ENCODE data around the gene NFASC.

Gene NFASC

DNA sequence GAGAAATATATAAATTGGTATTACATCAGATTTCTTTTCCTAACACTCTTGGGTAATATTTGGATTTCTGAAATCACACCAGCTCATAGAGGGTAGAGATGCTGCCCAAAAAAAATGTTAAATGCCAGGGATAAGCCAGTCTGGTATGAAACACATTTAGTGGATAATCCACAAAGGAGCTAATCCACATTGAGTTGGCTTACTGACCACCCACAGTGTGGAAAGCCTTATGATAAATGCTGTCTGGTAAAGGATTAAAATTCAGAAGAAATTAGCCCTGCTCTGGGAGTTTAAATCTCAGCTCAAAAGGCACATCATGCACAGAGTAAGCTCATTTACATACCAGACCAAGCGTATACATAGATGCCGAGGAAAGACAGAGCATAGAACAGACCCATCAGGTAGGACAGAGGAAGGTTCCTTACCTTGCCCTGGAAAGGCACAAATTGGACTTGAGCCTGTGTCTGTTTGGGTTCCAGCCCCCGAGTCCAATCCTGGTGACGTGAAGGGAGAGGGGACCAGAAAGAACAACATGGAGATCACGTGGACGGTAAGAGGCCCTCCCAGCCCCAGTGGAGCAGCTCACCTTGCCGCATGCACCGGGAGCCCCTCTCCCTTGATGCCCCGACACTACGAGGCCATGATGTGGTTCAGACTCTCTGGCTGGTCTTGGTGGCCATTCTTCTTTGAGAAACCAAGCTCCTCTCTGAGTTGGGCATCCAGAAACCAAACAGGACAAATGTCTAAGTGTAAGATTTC is 109.4 kb downstream of the NFASC start:
- no peak overlapping the region for H3K27ac ChIP-seq (ENCODE audit: low read depth, low read length)
- H3K4me3 ChIP-seq (ENCODE audit: insufficient read depth, low read length, poor library complexity, severe bottlenecking): no peak overlapping the region
- no peaks in the 10 kb centered on the region for H4K20me1 ChIP-seq (ENCODE audit: low read depth, low read length)
- no peaks in the 10 kb centered on the region for H3K27me3 ChIP-seq (ENCODE audit: low read length)
- no peak overlapping the region for H3K9ac ChIP-seq (ENCODE audit: low read length)
- no peak overlapping the region for H3K4me2 ChIP-seq (ENCODE audit: low read depth, low read length, poor library complexity, severe bottlenecking)
- H3K9me3 ChIP-seq (ENCODE audit: insufficient read depth, low read length): no peaks in the 10 kb centered on the region
- H3K79me2 ChIP-seq (ENCODE audit: insufficient read depth, low read length): no peaks in the 10 kb centered on the region
- no peak overlapping the region for H2AFZ ChIP-seq (ENCODE audit: low read depth, low read length, severe bottlenecking)
- no peaks in the 10 kb centered on the region for H3K36me3 ChIP-seq (ENCODE audit: low read length)
- TF ChIP-seq EZH2phosphoT487 (conservative IDR thresholded peaks at IDR 0.05; ENCODE audit: low read length) (no peak), CTCF (IDR thresholded peaks at IDR 0.05; ENCODE audit: insufficient read depth, low read length, poor library complexity, severe bottlenecking) (no peak)
- no peaks in the 10 kb centered on the region for H3F3A ChIP-seq (ENCODE audit: insufficient read depth)
- H3K9me2 ChIP-seq (replicated peaks; ENCODE audit: insufficient read depth, low read length): no peaks in the 10 kb centered on the region

DNA sequence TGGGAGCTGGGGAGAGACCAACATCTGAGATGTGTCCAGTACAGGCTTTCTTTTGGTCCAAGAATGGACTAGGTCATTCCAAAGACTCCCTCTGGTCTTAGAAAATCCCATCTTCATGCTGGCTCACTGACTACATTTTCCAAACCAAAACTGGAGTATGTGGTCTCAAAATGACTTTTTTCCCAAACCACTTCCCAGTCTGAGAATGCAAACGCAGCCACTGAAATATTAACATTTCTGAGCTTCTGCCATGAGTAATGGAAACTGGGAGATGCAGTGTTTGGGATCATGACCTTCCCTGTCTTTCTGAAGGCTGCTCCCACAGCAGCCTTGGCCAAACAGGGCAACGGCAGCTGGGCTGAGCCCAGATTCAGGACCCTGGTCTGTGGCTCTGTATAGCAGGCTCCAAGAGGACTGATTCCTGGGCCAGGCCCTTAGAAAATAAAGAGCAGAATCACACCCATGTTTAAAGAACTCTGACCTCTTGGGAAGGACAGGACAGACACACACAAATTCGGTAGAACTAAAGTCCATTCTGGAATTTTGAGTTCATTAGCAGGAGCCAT is 110.3 kb downstream of the NFASC start:
- no peak overlapping the region for H2AFZ ChIP-seq (ENCODE audit: low read depth, low read length, severe bottlenecking)
- H3K4me3 ChIP-seq (ENCODE audit: insufficient read depth, low read length, poor library complexity, severe bottlenecking): no peak overlapping the region
- H3K9me2 ChIP-seq (replicated peaks; ENCODE audit: insufficient read depth, low read length): no peaks in the 10 kb centered on the region
- no peaks in the 10 kb centered on the region for H3K36me3 ChIP-seq (ENCODE audit: low read length)
- no peak overlapping the region for H3K4me2 ChIP-seq (ENCODE audit: low read depth, low read length, poor library complexity, severe bottlenecking)
- no peaks in the 10 kb centered on the region for H4K20me1 ChIP-seq (ENCODE audit: low read depth, low read length)
- H3K27ac ChIP-seq (ENCODE audit: low read depth, low read length): no peak overlapping the region
- no peak overlapping the region for H3K9ac ChIP-seq (ENCODE audit: low read length)
- H3K79me2 ChIP-seq (ENCODE audit: insufficient read depth, low read length): no peaks in the 10 kb centered on the region
- no peak for TF ChIP-seq EZH2phosphoT487 (conservative IDR thresholded peaks at IDR 0.05; ENCODE audit: low read length)
- TF ChIP-seq CTCF (IDR thresholded peaks at IDR 0.05; ENCODE audit: insufficient read depth, low read length, poor library complexity, severe bottlenecking): no peak
- no peaks in the 10 kb centered on the region for H3K27me3 ChIP-seq (ENCODE audit: low read length)
- H3F3A ChIP-seq (ENCODE audit: insufficient read depth): no peaks in the 10 kb centered on the region
- no peaks in the 10 kb centered on the region for H3K9me3 ChIP-seq (ENCODE audit: insufficient read depth, low read length)

- no peaks in the 10 kb centered on the region for H3K36me3 ChIP-seq (ENCODE audit: low read length)
- H3K27me3 ChIP-seq (ENCODE audit: low read length): no peaks in the 10 kb centered on the region
- no peak overlapping the region for H3K27ac ChIP-seq (ENCODE audit: low read depth, low read length)
- H2AFZ ChIP-seq (ENCODE audit: low read depth, low read length, severe bottlenecking): no peak overlapping the region
- H3K4me2 ChIP-seq (ENCODE audit: low read depth, low read length, poor library complexity, severe bottlenecking): no peak overlapping the region
- no peaks in the 10 kb centered on the region for H3K79me2 ChIP-seq (ENCODE audit: insufficient read depth, low read length)
- no peaks in the 10 kb centered on the region for H3K9me3 ChIP-seq (ENCODE audit: insufficient read depth, low read length)
- H3K9ac ChIP-seq (ENCODE audit: low read length): no peak overlapping the region
- H3F3A ChIP-seq (ENCODE audit: insufficient read depth): no peaks in the 10 kb centered on the region
- H3K9me2 ChIP-seq (replicated peaks; ENCODE audit: insufficient read depth, low read length): no peaks in the 10 kb centered on the region
- TF ChIP-seq CTCF (IDR thresholded peaks at IDR 0.05; ENCODE audit: insufficient read depth, low read length, poor library complexity, severe bottlenecking) (no peak), EZH2phosphoT487 (conservative IDR thresholded peaks at IDR 0.05; ENCODE audit: low read length) (no peak)
- H4K20me1 ChIP-seq (ENCODE audit: low read depth, low read length): no peaks in the 10 kb centered on the region
- H3K4me3 ChIP-seq (ENCODE audit: insufficient read depth, low read length, poor library complexity, severe bottlenecking): no peak overlapping the region
These were observed 112.5 kb downstream of the NFASC start for GRCh38 chr1:204983136-204983535.

Data from SU-DHL-6 (cell line).